Activated naive CD4-positive, alpha-beta T cell treated with anti-CD3 and anti-CD28 coated beads, Interleukin-2, amount 50 U/mL, for 16 hours (primary cell): ENCODE measurements around the gene PI4KB.
"Not testable (repeated sequence)": the region's sequence is repeated elsewhere in the genome, so short reads cannot be mapped to it uniquely, and the experiment has no call there.

ENCODE experiments used
- DNase-seq: peaks from one replicate; pipeline ENCODE4 v3.0.0-alpha.2; 2020

The PI4KB gene

GRCh38 chr1:151275341-151275740, 51.9 kb downstream of the PI4KB start:
- DNase-seq: not testable (repeated sequence)

DNA sequence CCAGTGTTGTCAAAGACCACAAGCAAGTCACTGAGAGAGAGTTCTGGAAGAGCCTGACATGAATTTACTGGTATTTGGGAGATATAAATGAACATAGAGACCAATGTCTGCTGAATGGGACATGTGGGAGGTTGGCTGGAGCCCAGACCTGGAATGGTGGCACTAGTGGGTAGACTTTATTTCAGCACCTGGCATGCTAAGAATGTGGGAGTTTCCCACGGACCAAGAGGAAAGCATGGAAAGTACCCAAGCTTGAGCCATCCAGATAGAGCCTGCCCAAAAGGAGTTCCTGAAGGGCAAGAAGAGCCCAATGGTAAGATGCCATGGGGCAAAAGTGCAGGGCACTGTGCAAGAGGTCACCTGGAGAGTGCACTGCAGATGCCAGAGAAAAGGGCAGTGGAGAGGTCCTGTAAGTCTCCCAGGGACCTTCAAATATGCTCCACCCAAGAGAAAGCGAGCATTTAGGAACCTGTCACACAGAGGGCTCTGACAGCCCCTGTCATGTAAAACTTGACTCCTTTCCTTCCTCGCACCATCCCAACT, 53.2 kb downstream of the PI4KB start:
- DNase-seq: no peak

GRCh38 chr1:151267760-151268159, 59.5 kb downstream of the PI4KB start:
- DNase-seq: no peak

DNA sequence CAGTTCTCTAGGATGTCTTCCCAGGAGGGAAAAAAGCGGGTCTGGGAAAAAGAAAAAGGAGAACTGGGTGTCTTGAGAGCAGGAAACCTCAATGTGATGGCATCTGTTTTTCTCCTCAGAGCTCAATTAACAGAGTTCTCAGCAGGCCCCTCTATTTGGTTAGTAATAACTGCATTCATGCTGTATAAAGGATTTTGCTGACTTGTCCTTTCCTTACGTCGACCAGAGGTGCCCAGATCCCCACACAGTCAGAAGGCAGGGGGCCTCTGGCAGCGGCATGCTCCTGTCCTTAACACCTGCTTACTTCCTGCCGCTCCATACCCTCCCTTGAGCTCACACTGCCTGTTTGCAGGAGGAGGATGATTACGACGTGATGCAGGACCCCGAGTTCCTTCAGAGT, 60.4 kb downstream of the PI4KB start:
- DNase-seq: no peak

DNA sequence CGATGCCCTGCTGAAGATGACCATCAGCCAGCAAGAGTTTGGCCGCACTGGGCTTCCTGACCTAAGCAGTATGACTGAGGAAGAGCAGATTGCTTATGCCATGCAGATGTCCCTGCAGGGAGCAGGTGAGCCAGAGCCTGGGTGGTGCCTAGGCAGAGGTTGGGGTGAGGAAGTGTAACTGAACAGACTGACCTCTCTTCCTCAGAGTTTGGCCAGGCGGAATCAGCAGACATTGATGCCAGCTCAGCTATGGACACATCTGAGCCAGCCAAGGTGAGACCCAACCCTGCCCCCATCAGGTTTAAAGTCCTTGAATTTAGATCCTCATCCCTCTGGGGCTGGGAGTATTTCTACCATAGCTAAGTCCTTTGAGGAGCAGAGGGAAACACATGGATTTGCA, 60.9 kb downstream of the PI4KB start:
- no peak for DNase-seq

DNA sequence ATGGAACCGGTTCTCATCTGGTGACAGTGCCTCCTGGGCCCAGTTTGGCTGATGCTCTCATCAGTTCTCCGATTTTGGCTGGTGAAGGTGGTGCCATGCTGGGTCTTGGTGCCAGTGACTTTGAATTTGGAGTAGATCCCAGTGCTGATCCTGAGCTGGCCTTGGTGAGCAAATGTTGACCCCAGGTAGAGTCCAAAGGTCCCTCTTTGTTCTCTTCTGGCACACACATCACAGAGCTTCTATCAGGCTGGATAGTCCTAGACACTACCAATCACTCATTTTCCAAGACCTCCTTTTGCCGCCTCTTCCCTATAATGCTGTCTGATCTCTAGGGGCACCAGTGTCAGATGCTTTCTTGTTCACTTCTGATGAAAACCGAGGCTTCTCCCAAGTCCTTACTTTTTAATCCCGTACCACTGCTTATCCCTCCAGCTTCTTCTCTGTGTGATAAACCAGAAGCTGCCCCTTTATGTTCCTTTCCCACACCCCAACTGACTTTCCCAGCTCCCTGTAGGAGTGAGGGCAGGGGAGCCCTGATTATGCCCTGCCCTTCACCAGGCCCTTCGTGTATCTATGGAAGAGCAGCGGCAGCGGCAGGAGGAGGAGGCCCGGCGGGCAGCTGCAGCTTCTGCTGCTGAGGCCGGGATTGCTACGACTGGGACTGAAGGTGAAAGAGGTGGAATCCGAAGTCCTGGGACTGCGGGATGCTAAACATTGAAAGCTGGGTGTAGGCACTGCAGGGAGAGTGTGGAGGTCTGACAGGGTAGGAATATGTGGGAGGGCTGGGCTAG, 61.6 kb downstream of the PI4KB start:
- DNase-seq: no peak

- DNase-seq: no peak
Observed at GRCh38 chr1:151259351-151259750, 67.9 kb downstream of the PI4KB start.

DNA sequence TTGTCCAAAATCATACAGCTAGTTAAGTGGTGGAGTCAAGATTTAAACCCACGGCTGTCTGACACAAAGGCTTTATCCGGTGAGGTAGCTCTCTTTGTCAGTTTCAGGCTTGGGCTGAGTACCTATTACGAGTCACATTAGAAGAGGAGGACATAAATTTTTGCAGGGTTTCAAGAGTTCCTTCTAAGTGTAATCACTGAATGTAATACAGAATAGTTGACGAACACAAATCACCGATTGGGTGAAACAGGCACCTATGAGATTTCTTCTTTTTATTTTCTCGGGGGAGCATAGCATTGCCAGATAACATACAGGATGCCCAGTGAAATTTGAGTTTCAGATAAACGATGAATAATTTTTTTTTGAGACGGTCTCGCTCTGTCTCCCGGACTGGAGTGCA, 71.8 kb downstream of the PI4KB start:
- no peak for DNase-seq

GRCh38 chr1:151254217-151255213, 72.7 kb downstream of the PI4KB start, which contains the start of gene PSMD4:
PSMD4 (plus strand) TSS chr1:151254734; CDS start chr1:151254783, 49 bp downstream.
- peak; percentile 92 for DNase-seq

DNA sequence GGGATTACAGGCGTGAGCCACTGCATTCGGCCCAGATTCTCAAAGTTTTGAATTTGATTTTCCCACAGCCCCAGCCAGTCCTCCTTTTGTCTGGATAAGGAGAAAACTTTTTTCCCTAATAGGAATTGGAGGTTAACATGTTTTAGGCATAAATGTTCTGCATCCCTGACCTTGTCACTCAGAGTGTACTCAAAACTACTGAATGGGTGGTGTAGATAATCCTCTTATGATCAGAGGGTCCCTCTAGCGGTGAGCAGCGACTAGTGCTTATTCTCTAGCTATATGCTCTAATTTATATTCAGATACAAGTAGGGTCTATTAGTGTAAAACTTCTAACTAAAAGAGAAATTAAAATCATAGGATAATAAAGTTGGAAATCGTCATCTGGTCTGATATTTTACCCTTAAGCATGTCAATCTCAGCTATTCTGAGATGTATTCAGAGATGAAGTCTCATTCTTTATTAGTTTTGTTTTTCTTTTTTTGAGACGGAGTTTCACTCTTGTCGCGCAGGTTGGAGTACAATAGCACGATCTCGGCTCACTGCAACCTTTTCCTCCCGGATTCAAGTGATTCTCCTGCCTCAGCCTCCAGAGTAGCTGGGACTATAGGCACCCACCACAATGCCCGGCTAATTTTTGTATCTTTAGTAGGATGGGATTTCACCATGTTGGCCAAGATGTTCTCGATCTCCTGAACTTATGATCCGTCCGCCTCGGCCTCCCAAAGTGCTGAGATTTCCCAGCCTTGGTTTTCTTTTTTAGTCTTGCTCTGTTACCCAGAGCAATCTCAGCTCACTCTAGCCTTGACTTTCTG, 75.4 kb downstream of the PI4KB start:
- peak; percentile 66 for DNase-seq

- DNase-seq: no peak
Observed at GRCh38 chr1:151246786-151247185, 80.4 kb downstream of the PI4KB start.

DNA sequence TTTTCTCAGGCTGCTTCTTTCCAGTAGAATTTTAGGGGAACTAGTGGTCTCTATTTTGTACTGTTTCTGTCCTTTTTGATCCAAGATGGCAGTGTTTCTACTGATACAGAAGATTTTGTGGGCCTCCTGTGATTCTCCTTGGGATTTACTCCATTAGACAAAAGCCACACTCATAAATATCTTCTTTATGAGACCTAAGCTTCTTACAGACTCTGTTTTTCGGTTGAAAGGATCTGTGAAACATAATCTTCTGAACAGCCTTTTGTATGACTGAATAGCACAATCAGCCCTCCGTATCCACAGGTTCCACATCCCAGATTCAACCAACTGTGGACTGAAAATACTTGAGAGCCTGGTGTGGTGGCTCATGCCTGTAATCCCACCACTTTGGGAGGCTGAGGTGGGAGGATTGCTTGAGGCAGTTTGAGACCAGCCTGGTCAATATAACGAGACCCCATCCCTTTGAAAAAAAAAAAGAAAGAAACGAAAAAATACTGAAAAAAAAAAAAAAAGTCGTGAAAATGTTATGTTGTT, 83.5 kb downstream of the PI4KB start:
- DNase-seq: no peak

- no peak for DNase-seq
Observed at GRCh38 chr1:151242442-151242841, 84.8 kb downstream of the PI4KB start.
